HG03097 (cell line): ENCODE measurements around the gene ZNF791.
A peak's percentile ranks its signal among the peaks of the same experiment; 100 is the strongest.
"Not testable (repeated sequence)": the region's sequence is repeated elsewhere in the genome, so short reads cannot be mapped to it uniquely, and the experiment has no call there.

Experiments used
- ATAC-seq: cut with Tn5 transposase; IDR thresholded peaks from one replicate; pipeline ENCODE4 v1.9.1; 2021; ENCODE audit not compliant: unreplicated experiment, low FRiP score

ZNF791 gene

GRCh38 chr19:12665671-12666264 is 55.0 kb downstream of the ZNF791 start:
- no peak for ATAC-seq

- peak; percentile 39 for ATAC-seq
Measured at GRCh38 chr19:12666265-12667048, 55.7 kb downstream of the ZNF791 start, which contains the start of the genes MAN2B1 and WDR83. MAN2B1 (minus strand) TSS chr19:12666742; CDS start chr19:12666701, 41 bp downstream. WDR83 (plus strand) TSS chr19:12666807; CDS start chr19:12669791, 2,984 bp downstream.

- no peak for ATAC-seq
Measured at GRCh38 chr19:12667731-12668302, 57.1 kb downstream of the ZNF791 start.

GRCh38 chr19:12668346-12668745 is 57.6 kb downstream of the ZNF791 start:
- no peak for ATAC-seq

- no peak for ATAC-seq
Measured at GRCh38 chr19:12668932-12669269, 58.2 kb downstream of the ZNF791 start.

GRCh38 chr19:12669270-12670158 is 58.8 kb downstream of the ZNF791 start:
- peak; percentile 28 for ATAC-seq

GRCh38 chr19:12670159-12670928 is 59.6 kb downstream of the ZNF791 start:
- no peak for ATAC-seq

GRCh38 chr19:12672744-12673143 is 62.0 kb downstream of the ZNF791 start:
- ATAC-seq = no peak

- no peak for ATAC-seq
Measured at GRCh38 chr19:12675399-12675798, 64.7 kb downstream of the ZNF791 start.

GRCh38 chr19:12675940-12676339 is 65.2 kb downstream of the ZNF791 start:
- ATAC-seq = no peak

- ATAC-seq = no peak
Measured at GRCh38 chr19:12676384-12676792, 65.7 kb downstream of the ZNF791 start.

- ATAC-seq = no peak
Measured at GRCh38 chr19:12676928-12677327, 66.2 kb downstream of the ZNF791 start.

- not testable (repeated sequence) for ATAC-seq
Measured at GRCh38 chr19:12678039-12678438, 67.3 kb downstream of the ZNF791 start.

GRCh38 chr19:12680034-12680433 is 69.3 kb downstream of the ZNF791 start:
- no peak for ATAC-seq

- ATAC-seq = peak; percentile 57
Measured at GRCh38 chr19:12681074-12681987, 70.6 kb downstream of the ZNF791 start, which contains the start of gene DHPS. DHPS (minus strand) TSS chr19:12681880; CDS start chr19:12681766, 114 bp downstream.
